ENCODE data around the gene BNC1.
A peak's percentile ranks its signal among the peaks of the same experiment; 100 is the strongest.

Gene BNC1

DNA sequence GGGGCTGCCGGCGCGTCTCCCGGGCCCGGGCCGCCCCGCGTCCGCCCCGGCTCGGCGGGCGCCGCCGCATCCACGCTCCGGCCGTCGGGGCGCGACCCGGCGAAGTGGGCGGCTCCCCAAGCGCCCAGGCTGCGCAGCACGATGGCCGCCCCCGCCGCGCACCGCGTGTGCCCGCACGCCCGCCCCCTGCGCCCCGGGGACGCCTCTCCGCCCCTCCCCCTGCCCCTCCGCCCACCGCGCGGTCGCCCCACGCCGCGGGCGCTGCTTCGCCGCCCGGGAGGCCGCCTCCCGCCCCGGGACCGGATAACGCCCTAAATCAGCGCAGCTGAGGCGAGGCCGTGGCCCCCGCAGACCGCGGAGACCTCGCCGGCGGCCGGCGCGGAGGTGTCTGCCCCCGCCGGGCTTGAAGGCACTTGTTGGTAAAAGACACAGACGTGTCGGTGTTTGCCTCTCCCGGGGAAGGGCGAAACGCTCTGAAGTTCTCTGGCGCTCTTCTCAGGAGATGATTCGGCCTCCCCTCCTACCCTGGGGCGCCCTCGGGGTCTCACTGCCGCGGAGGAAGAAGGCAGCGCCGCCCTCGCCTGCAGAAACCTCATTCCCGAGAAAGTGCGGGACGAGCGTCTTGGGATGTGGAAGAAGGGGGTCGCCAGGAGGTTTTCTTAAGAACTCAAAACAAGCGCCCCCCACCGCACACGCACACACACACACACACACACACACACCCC is at the start of gene BNC1:
Gene BNC1 (minus strand): TSS at position 106 of the 725 bp plus-strand sequence. CDS start 36 bp downstream, at position 70.
- DNase-seq, result no peak

DNA sequence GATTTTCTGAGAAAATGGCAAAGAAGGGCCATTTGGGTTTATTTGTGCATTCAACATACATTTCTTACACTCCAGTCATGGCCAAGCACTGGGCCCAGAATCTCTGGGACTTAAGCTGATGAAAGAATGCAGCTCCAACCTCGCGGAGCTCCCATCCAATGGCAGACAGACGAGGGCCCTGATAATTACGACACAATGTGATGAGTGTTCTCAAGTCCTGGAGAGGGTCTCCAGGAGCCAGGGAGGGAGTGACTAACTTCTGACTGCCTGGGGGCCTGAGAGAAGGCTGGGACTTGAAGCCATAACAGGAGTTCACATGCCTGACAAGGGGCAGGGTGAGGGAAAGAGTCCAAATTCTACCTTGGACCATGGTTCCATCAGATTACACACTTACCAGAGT is 42.6 kb upstream of the BNC1 start:
- no peak for DNase-seq

GRCh38 chr15:83324799-83325198 is 40.3 kb upstream of the BNC1 start:
- no peak for DNase-seq

DNA sequence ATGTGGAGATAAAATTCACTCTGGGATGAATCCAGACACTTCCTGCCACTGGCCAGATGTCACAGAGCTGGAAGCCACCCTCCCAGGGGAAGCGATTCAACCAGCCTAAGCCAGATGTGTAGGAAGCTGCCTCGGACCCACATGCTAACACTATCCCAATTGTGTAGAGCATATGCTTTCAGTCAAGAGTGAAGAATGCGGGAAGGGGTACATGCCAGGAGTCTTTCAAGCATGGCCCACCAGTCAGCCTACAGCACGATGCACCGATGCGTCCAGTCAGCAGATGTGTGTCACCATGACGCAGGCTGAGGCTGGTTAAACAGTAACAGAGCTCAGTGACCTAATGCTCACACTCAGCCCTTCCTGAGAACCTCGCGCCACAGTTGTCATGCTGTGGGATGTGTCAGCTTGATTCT is 38.8 kb upstream of the BNC1 start:
- DNase-seq, result peak in 3 of 51 donors; percentile 0 to 1 (median 1)

DNA sequence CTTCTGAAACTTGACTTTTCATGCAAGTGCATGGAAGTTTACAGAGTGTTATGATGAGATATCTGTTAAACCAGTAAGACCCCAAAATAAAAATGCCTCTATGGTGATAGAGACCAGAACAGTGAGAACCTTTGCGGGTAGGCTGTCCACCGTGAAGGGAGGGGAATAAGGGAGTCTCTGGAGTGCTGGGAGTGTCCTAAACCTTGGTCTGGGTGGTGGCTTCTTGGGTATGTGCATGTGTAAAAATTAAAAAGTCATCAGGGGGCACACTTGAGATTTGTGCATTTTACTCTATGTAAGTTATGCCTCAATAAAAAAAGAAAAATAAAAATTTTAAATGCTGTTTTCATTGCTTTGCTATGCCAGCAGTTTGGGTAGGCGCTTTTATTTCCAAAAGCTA is 38.2 kb upstream of the BNC1 start:
- no peak for DNase-seq

GRCh38 chr15:83322061-83322460 is 37.6 kb upstream of the BNC1 start:
- DNase-seq, result no peak

DNA sequence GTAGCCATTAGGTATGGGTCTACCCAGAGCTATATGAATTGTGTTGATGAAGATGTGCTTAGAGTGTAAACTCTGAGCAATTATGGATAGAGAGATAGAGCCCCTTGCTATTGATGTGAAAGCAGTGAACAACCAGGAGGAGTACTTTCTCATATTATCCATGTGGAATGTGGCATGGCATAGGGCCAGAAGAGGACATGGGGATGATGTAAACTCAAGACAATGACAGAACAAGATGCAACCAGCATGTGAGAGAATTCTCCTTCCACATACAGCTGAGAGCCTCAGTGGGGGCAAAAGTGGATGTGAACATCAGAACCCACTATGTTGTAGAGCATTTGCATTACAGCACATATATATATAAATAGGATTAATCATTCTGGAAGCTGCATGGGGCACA is 36.4 kb upstream of the BNC1 start:
- no peak for DNase-seq

DNA sequence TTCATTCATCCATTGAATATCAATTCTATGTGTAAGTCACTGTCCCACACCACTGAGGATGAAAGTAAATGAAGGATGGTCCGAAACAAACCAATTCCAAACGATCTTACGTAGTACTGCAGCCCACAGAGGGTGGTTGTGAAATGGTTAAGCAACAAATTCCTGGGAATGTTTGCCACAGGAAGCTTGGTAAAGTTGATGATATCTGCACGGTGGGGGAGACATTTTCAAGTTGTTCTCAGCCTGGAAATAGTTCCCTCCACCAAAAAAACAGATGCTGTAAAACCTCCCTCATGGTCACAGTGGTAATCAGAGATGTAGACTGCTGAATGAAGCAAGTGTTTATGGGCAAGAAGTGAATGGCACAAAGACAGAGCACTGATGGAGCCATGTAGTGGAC is 35.9 kb upstream of the BNC1 start:
- no peak for DNase-seq

GRCh38 chr15:83319771-83320170 is 35.3 kb upstream of the BNC1 start:
- no peak for DNase-seq

GRCh38 chr15:83318861-83319415 is 34.5 kb upstream of the BNC1 start:
- DNase-seq, result no peak

DNA sequence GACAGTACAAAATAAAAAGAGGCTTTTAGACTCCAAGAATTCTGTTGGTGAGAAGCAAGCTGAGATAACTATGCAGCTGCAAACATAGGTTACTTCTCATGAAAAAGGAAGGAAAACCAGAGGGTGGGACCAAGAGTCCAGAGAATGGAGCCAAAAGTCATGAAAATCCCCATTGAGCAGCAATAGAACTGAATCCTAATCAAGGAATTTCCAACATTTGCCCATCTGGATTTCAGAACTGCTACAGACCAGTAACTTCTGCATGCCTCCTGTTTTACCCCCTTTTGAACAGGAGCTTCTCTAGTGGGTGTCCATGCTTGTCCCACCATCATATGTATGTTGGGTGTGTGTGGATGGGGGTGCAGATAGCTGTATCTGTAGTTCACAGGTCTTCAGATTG is 33.6 kb upstream of the BNC1 start:
- no peak for DNase-seq

GRCh38 chr15:83312071-83312470 is 27.6 kb upstream of the BNC1 start:
- no peak for DNase-seq

- DNase-seq, result no peak
Measured at GRCh38 chr15:83310521-83311456, 26.3 kb upstream of the BNC1 start.

- DNase-seq, result no peak
Measured at GRCh38 chr15:83308671-83309070, 24.2 kb upstream of the BNC1 start.

DNA sequence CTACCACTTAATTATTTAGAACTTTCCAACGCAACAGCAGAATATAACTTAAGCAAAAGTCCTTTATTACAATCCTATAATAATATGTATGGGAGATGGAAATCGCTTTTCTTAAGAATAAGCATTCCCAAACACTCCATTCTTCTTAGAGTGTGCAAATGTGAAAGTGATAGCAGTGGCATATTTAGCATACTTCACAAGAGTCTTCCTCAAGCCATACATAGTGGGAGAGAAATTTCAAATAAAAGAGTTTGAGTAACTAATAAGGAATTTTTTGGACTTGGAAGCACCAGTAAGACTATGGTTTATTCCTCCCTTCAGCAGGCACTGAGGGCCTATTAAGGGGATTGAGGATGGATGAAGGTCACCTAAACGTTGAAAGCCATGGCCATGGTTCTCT is 22.1 kb upstream of the BNC1 start:
- no peak for DNase-seq

DNA sequence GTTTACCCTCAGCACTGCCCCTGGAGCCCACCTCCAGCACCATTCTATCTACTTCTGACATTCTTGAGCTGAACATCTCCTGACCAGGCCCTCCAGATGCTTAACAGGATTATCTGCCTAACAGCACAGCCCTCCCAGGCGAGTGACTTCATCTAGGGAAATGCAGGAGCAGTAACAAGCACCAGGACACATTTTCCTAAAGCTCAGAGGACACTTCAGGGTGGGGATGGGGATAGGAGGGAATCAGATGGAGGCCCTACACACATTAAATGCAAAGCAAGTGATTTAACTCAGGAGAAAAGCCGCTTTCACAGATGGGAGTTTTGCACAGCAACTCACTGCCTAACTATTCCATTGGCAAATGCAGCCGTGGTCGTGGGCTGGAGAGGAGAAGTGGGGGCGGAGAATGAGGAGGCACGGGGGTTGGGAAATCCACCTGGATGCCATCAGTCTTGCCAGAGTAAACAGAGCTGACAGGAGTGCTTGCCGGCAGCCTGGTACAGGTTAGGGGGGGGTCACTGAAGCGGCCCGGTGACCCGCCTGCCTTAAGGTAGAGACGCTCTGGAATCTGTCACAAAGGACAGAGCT is 21.3 kb upstream of the BNC1 start:
- DNase-seq, result no peak

GRCh38 chr15:83304861-83305703 is 20.6 kb upstream of the BNC1 start:
- DNase-seq, result no peak

GRCh38 chr15:83303535-83303934 is 19.1 kb upstream of the BNC1 start:
- DNase-seq, result no peak

DNA sequence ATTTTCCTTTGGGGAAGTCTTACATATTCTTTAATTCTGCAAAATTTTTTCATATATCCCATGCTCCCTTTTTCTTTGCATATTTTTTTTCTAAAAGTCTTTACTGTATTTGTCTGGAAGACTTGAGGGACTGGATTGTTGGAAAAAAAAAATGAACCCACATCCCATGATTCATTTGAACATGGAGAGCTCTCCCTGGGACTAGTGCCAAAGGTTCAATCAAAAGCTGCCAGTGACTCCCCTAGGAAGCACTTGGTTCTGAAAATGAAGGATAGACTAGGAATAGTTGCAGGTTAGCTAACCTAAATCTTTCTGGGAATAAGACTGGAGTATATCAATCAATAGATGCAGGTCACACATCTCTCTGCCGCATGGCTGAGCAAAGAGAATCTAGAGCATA is 16.4 kb upstream of the BNC1 start:
- DNase-seq, result no peak

DNA sequence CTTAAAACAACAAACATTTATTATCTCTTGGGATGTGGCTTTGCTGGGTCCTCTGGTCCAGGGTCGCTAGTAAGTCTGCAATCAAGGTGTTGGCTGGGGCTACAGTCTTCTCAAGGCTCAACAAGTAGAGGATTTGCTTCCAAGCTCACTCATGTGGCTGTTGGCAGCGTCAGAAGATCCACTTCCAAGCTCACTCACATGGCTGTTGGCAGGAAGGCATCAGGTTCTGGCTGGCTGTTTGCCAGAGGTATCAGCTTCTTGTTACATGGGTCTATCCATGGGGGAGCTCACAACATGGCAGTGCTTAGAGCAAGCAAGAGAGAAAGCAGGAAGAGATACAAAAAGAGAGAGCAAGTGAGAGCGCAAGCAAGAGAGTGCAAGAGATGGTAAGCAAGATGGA is 15.0 kb upstream of the BNC1 start:
- no peak for DNase-seq

- DNase-seq, result no peak
Measured at GRCh38 chr15:83295417-83295816, 11.0 kb upstream of the BNC1 start.
